Hematopoietic multipotent progenitor cell treated with erythropoietin and hydrocortisone succinate and interleukin-3 and kit ligand, for 6 days (in vitro differentiated cells): ENCODE results near the gene POFUT2.

Experiments
- DNase-seq: peaks from one replicate; pipeline ENCODE4 v3.0.0-alpha.2; 2015

POFUT2 gene

GRCh38 chr21:45281411-45282282 is 6.0 kb downstream of the POFUT2 start:
- DNase-seq: no peak

GRCh38 chr21:45280969-45281368 is 6.7 kb downstream of the POFUT2 start:
- no peak for DNase-seq

- DNase-seq: no peak
These were observed 7.4 kb downstream of the POFUT2 start for GRCh38 chr21:45280178-45280821.

GRCh38 chr21:45279446-45280177 is 8.1 kb downstream of the POFUT2 start:
- DNase-seq: no peak

- DNase-seq: no peak
These were observed 9.4 kb downstream of the POFUT2 start for GRCh38 chr21:45278156-45278911.

GRCh38 chr21:45277101-45278045 is 10.3 kb downstream of the POFUT2 start:
- DNase-seq: no peak

- DNase-seq: no peak
These were observed 11.1 kb downstream of the POFUT2 start for GRCh38 chr21:45276596-45276995.

- peak; percentile 41 for DNase-seq
These were observed 17.3 kb downstream of the POFUT2 start for GRCh38 chr21:45270306-45270821.

- no peak for DNase-seq
These were observed 17.8 kb downstream of the POFUT2 start for GRCh38 chr21:45269861-45270260.

GRCh38 chr21:45267390-45267760 is 20.3 kb downstream of the POFUT2 start:
- no peak for DNase-seq

GRCh38 chr21:45266518-45267389 is 20.9 kb downstream of the POFUT2 start:
- DNase-seq: no peak

- no peak for DNase-seq
These were observed 21.8 kb downstream of the POFUT2 start for GRCh38 chr21:45265721-45266517.

GRCh38 chr21:45264912-45265515 is 22.7 kb downstream of the POFUT2 start:
- no peak for DNase-seq

- DNase-seq: no peak
These were observed 23.4 kb downstream of the POFUT2 start for GRCh38 chr21:45264146-45264911.

- DNase-seq: no peak
These were observed 24.2 kb downstream of the POFUT2 start for GRCh38 chr21:45263534-45263933.

GRCh38 chr21:45262616-45263015 is 25.1 kb downstream of the POFUT2 start:
- DNase-seq: no peak

GRCh38 chr21:45262041-45262581 is 25.6 kb downstream of the POFUT2 start:
- DNase-seq: no peak

- no peak for DNase-seq
These were observed 26.6 kb downstream of the POFUT2 start for GRCh38 chr21:45261093-45261492.
